HG03025 (cell line): ENCODE measurements around the gene OSBP2.

Source experiments
- ATAC-seq: cut with Tn5 transposase; IDR thresholded peaks from one replicate; pipeline ENCODE4 v1.9.1; 2021; ENCODE audit warnings: mild to moderate bottlenecking, moderate library complexity; ENCODE audit not compliant: unreplicated experiment, low FRiP score

OSBP2 gene

DNA sequence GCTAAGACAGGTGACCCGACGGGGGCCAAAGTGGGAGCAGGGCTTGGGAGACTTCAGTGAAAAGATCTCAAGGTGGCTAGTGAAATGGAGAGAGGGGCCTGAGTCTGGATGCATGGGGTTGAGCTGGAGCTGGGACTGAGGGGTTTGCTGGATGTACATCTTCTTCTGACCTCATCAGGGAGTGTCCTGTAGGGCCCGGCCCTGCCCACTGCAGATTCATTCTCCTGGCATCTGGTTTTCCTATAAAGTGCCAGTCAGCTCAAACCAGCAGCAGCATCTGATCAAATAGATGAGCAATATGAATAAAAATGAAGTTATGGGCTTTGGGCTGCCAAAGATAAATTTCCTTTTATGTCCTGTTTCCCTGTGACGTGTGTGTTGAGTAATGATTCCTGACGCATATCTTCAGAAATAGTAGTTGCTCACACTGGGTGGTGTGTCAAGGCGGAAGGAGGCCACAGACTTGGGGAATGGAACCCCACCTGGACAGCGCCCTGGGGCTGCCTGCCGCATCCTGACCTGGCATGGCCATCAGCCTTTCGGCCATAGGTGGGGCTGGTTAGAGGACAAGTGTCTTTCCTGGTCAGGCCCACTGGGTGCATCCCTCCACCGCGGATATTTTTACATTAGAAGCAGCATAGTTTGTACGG, 135.4 kb downstream of the OSBP2 start:
- no peak for ATAC-seq

- no peak for ATAC-seq
Measured at GRCh38 chr22:30830907-30831306, 136.2 kb downstream of the OSBP2 start.

DNA sequence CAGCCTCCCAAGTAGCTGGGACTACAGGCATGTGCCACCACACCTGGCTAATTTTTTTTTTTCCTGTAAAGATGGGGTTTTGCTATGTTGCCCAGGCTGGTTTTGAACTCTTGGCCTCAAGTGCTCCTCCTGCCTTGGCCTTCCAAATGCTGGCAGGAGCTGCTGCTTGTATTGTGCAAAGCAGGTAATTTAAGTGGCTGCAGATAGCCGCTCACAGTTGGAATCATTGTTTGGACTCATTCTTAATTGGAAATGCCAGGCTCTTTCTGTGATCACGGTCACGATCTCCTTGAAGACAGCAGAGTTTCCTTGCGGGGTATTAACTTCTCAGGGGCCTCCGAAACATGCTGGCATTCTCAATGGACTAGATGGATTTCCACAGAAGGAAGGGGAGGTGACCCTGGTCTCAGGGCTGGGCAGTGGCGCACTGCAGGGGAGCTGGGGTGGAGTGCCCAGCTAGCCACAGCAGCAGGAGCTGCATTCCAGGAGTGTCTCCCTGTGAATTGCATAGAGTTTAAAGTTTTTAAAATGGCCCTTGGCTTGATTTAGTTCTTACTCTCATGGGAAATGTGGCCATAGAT, 137.8 kb downstream of the OSBP2 start:
- no peak for ATAC-seq

DNA sequence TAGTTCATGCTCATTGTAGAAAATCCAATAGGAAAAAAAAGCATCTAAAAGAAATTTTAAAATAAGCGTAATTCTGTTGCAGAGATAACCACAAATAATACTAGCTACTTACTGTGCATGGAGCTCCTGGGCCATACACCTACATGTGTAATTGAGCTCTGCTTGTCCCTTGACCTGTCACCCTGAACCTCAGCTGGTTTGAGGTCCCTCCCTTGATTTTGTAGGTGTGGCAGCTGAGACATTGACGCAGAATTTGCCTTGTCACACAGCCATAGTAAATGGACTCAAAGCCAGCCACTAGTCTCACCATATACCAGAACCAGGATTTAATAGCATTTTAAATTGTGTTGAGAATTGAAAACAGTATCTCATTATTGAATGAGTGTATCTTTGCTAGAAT, 138.6 kb downstream of the OSBP2 start:
- ATAC-seq, result no peak

GRCh38 chr22:30837531-30837930, 142.9 kb downstream of the OSBP2 start:
- no peak for ATAC-seq

GRCh38 chr22:30838111-30838510, 143.4 kb downstream of the OSBP2 start:
- ATAC-seq, result no peak

GRCh38 chr22:30841273-30841672, 146.6 kb downstream of the OSBP2 start:
- no peak for ATAC-seq

DNA sequence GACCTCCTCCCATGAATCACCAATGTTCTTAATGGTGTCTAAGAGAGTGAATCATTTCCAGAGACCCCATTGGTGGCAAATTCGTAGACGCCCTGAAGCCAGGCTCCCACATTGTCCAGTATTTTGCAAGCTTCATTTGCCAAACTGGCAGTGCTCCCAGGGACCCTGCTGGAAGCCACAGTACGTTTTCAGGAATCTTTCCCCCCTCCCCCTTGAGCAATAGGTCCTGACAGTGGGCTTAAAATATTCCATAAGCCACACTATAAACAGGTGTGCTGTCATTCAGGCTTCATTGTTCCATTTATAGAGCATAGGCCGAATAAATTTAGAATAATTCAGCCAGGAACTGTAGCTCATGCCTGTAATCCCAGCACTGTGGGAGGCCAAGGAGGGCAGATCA, 148.6 kb downstream of the OSBP2 start:
- ATAC-seq, result no peak

DNA sequence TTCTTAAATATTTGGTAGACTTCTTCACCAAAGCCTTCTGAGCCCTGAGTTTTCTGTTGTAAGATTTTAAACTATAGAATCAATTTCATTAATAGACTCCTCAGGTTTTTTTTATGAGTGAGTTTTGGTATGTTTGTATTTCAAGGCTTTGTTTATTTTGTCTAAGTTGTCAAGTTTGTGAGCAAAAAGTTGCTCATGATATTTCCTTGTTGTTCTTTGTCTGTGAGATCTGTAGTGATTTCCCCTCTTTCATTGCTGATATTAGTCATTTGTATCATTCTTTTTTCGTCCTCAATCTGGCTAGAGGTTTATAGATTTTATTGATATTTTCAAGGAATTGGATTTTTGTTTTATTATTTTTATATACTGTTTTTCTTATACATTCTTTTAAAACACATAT, 152.9 kb downstream of the OSBP2 start:
- ATAC-seq, result no peak

DNA sequence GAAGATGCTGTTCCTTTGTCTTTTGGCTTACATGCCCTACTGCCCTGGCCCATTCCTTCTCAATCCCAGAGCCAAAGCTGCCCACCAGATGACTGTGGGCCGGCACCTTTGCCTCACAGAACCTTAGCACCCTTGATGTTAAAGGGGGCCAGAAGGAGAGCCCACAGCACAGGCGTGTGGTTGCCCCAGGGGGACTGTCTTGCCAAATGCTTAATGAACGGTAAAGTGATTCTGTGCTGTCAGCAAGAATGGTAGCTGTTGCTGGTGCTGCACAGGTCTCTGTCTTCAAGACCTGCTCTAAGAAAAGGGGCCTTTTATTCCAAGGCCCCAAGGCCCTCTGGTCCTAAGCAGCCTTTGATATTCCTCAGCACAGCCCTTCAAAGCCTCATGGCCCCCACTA, 160.6 kb downstream of the OSBP2 start:
- ATAC-seq, result no peak

GRCh38 chr22:30855677-30856518, 161.2 kb downstream of the OSBP2 start:
- ATAC-seq, result no peak

GRCh38 chr22:30856741-30857502, 162.2 kb downstream of the OSBP2 start:
- no peak for ATAC-seq

- ATAC-seq, result no peak
Measured at GRCh38 chr22:30857791-30858190, 163.1 kb downstream of the OSBP2 start.

GRCh38 chr22:30858976-30859713, 164.5 kb downstream of the OSBP2 start:
- ATAC-seq, result no peak

DNA sequence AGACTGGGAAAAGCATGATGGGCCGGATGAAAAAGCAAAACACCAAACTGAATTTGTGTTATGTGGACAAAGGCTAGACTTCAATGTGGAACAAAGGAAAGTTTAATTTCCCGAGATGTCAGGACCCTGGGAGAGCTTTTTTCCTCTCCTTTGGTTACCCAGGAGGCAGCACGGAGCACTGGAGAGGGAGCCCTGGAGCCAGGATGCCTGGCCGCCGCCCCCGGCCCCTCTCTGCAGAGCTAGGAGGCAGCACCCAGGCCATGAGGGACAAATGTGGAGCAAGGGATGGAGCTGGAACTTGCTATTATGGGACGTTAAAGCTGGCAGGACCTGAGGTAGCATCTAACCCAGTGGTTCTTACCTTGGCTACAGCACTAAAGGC, 165.0 kb downstream of the OSBP2 start:
- no peak for ATAC-seq

GRCh38 chr22:30860176-30861105, 165.8 kb downstream of the OSBP2 start:
- ATAC-seq, result no peak

GRCh38 chr22:30861131-30861530, 166.5 kb downstream of the OSBP2 start:
- ATAC-seq, result no peak

GRCh38 chr22:30861688-30862552, 167.2 kb downstream of the OSBP2 start:
- no peak for ATAC-seq
